Right atrium auricular region (tissue), 2 donors: ENCODE results near the gene CCDC87. TPM values are rescaled to one million over a fixed set of nuclear protein-coding genes. Genes with fewer than 3 reads are reported as not detected.
"Not testable (repeated sequence)": the region's sequence is repeated elsewhere in the genome, so short reads cannot be mapped to it uniquely, and the experiment has no call there.

Source experiments
- DNase-seq: peaks from one replicate; pipeline ENCODE4 v3.0.0-alpha.2; 2019; ENCODE audit warnings: low spot score
- H3K27ac ChIP-seq, 2 donors: fragments of 200-600 bp; sonication (generic); 1 replicate in 1 of 2; 2 replicates in 1 of 2; pipeline ENCODE4 v1.5.1; 2016 to 2019
- H3K27me3 ChIP-seq, 2 donors: fragments of 200-600 bp; sonication (generic); one replicate each; pipeline versions ENCODE4 v1.5.1 to v1.6.0; 2017 to 2019
- H3K36me3 ChIP-seq: fragments of 200-600 bp; sonication (generic); one replicate; pipeline ENCODE4 v1.5.1; 2016
- H3K4me1 ChIP-seq, 2 donors: fragments of 200-600 bp; sonication (generic); one replicate each; pipeline versions ENCODE4 v1.5.1 to v1.6.0; 2017 to 2019
- H3K4me3 ChIP-seq, 2 donors: fragments of 200-600 bp; sonication (generic); 1 replicate in 1 of 2; 2 replicates in 1 of 2; pipeline ENCODE4 v1.5.1; 2017 to 2019; ENCODE audit warnings: mild to moderate bottlenecking in 1 of 2, moderate library complexity in 1 of 2
- H3K9me3 ChIP-seq, 2 donors: fragments of 200-600 bp; sonication (generic); one replicate each; pipeline ENCODE4 v1.5.1; 2019
- CTCF ChIP-seq, 2 donors: fragments of 200-600 bp; sonication (generic); IDR thresholded peaks; one replicate each; pipeline ENCODE4 v1.5.1; 2019; ENCODE audit warnings: antibody characterized with exemption in 2 of 2
- total RNA-seq, 2 donors: library from RNA; depleted of rRNA; stranded (reverse); fragments of >200 nt; gene quantifications; one replicate each; pipeline ENCODE4 v1.1.0, GENCODE V29; 2016

The CCDC87 gene
- total RNA-seq, 2 donors from 2014 or later = 0.26 to 0.86 TPM

GRCh38 chr11:66546966-66547661 lies 45.7 kb downstream of the CCDC87 start:
- H3K4me1 ChIP-seq = peaks cover 0 to 45% of the 10 kb centered on the region in 2 donors
- H3K27ac ChIP-seq = peak overlapping the region in 1 of 2 donors; percentile 70
- no peak for DNase-seq
- TF ChIP-seq CTCF (IDR thresholded peaks at IDR 0.05) = no peak
- H3K27me3 ChIP-seq = no peaks in the 10 kb centered on the region
- H3K9me3 ChIP-seq = no peaks in the 10 kb centered on the region
- peaks cover 2% of the 10 kb centered on the region for H3K36me3 ChIP-seq
- H3K4me3 ChIP-seq = peak overlapping the region in 1 of 2 donors; percentile 91

DNA sequence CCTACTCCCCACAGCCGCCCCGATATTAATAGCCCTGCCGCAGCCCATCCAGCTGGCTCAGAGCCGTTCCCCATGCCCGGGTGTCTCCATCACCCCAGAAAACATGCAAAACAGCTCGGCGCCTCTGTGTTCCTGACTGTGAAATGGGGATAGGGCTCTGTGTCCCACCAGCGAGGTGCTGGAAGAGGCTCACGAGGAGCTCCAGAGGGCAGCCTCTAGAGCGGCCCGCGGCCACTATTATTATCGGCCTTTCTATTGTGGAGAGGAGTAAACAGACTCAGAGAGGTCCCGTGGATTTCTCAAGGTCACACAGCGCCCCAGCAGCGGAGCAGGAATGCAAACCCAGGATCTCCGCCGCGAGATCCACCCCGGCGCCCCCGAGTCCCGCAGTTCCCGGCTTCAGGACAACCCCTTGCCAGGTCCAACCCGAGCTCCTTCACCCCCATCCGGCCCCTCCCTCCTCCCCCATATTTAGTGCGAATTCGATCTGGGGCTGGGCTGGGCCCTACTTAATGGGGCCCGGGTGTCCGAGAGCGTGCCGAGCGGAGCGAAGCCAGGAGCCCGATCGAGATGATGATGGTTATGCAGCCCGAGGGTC lies 46.4 kb downstream of the CCDC87 start, which contains the start of gene ACTN3:
Gene ACTN3 (plus strand): TSS at position 536 of the 598 bp plus-strand sequence. CDS start 35 bp downstream, at position 571.
- Histone ChIP-seq H3K27ac (peak within 1 kb of the TSS; percentile 70 to 78), H3K4me3 (peak within 1 kb of the TSS; percentile 77 to 91), H3K9me3 (no peaks in the 10 kb centered on the region), H3K4me1 (peaks cover 0 to 45% of the 10 kb centered on the region in 2 donors), H3K27me3 (no peaks in the 10 kb centered on the region), H3K36me3 (peaks cover 8% of the 10 kb centered on the region)
- no peak for TF ChIP-seq CTCF (IDR thresholded peaks at IDR 0.05)
- no peak for DNase-seq

GRCh38 chr11:66545701-66546367 lies 47.0 kb downstream of the CCDC87 start, which contains the start of gene ZDHHC24:
TSS of gene ZDHHC24 (minus strand) at chr11:66546048. CDS start at chr11:66546003, 45 bp downstream.
- Histone ChIP-seq H3K27me3 (no peaks in the 10 kb centered on the region), H3K9me3 (no peaks in the 10 kb centered on the region), H3K27ac (peak within 1 kb of the TSS; percentile 70 to 78), H3K4me1 (peaks cover 0 to 45% of the 10 kb centered on the region in 2 donors), H3K4me3 (peak within 1 kb of the TSS; percentile 77 to 91), H3K36me3 (peaks cover 8% of the 10 kb centered on the region)
- peak; percentile 97 for DNase-seq
- TF ChIP-seq CTCF (IDR thresholded peaks at IDR 0.05) = no peak

GRCh38 chr11:66544952-66545351 lies 47.9 kb downstream of the CCDC87 start:
- Histone ChIP-seq H3K4me3 (peak overlapping the region in 1 of 2 donors; percentile 91), H3K4me1 (peaks cover 0 to 45% of the 10 kb centered on the region in 2 donors)
- H3K36me3 ChIP-seq, DNase-seq, H3K9me3 ChIP-seq, H3K27me3 ChIP-seq, H3K27ac ChIP-seq: not testable (repeated sequence)

DNA sequence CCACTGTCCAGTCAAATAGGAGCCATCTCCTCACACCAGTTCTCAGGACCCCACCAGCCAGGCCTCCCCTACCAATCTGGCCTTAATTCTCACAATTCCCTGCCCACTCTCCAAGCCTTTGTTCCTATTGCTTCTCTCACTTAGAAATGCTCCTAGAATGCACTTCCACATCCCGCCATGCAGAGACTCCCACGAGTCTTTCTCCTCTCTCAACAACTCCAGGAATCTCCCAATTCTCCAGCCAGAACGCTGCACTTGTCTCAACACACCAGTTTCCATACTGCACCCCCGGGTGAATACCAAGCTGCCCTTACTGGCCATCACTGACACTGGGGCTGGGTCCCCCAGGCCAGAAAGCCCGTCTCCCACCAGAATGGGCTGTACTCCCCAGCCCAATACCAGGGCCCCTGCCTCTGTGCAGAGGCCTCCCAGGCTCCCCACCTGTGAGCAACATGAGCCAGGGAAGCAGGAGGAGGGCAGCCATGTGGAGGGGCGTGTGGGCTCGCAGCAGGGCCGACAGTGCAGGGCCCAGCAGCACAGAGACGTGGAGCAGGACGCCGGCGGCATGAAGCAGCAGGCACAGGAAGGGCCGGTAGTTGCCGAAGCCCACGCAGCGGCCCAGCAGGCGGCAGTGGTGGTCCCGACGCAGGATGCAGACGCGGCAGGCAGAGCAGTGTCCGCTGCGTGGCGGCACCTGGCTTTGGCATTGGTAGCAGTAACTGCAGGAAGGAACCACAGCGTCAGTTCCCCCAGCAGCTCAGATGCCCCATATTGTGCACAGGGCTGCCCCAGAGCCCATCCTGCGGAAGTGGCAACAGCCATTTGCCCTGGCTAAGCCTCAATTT lies 49.4 kb downstream of the CCDC87 start:
- no peak for DNase-seq
- Histone ChIP-seq H3K9me3 (no peaks in the 10 kb centered on the region), H3K4me3 (no peak overlapping the region), H3K27ac (no peak overlapping the region), H3K27me3 (no peaks in the 10 kb centered on the region), H3K36me3 (peaks cover 15% of the 10 kb centered on the region), H3K4me1 (peaks cover 0 to 45% of the 10 kb centered on the region in 2 donors)
- TF ChIP-seq CTCF (IDR thresholded peaks at IDR 0.05) = peak in 1 of 2 donors; percentile 53
